ENCODE measurements around the gene EBI3.
"Not testable (repeated sequence)": the region's sequence is repeated elsewhere in the genome, so short reads cannot be mapped to it uniquely, and the experiment has no call there.

EBI3 gene

DNA sequence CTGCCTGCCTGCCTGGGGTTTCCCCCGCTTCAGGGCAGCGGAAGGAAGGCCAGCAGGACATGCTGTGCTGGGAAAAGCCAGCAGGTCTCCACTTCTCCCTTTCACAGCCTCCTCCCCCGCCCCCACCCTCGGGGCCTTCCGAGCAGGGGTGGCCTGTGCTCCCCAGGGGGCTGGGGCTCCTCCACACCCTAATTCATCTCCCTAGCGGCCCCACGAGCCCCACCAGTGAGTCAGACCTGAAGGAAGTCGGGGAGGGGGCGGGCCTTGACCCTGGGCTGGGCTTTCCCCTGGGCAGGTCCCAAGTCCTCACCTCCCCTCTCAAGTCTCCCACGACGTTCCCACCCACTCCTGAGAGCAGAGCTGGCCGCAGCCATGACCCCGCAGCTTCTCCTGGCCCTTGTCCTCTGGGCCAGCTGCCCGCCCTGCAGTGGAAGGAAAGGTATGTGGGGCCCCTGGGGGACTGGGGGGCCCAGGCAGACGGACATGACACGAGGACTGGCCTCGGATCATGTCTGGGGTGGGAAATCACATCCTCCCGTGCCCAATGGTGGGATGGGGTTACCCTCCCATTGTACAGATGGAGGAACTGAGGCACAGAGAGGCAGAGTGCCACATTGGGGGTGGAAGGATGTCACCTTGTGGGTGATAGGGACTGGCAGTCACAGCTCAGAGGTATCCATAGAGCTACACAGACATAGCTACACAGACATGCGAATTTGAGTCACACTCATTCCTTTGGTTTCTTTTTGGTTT, at the start of gene EBI3:
EBI3 (plus strand) TSS at position 345 of the 753 bp plus-strand sequence; CDS start at position 373, 28 bp downstream.
- ATAC-seq (peak; percentile 93), DNase-seq (ENCODE audit: low spot score in 2 of 2) (peak; percentile 47 to 89)
- Mint-ChIP-seq H3K4me3 (no peak within 1 kb of the TSS), H3K27ac (no peak within 1 kb of the TSS), H3K4me1 (peaks cover 7% of the 10 kb centered on the region), H3K36me3 (peaks cover 8% of the 10 kb centered on the region), H3K9me3 (no peaks in the 10 kb centered on the region)

GRCh38 chr19:4181053-4181508, 48.2 kb upstream of the EBI3 start:
- DNase-seq (ENCODE audit: low spot score in 2 of 2): no peak
- peaks cover 56% of the 10 kb centered on the region for H3K36me3 Mint-ChIP-seq
- no peak for ATAC-seq
- peak overlapping the region; percentile 98 for H3K27ac Mint-ChIP-seq
- peaks cover 44% of the 10 kb centered on the region for H3K4me1 Mint-ChIP-seq
- no peaks in the 10 kb centered on the region for H3K9me3 Mint-ChIP-seq
- peak overlapping the region; percentile 98 for H3K4me3 Mint-ChIP-seq

GRCh38 chr19:4182084-4182810, 47.1 kb upstream of the EBI3 start, which contains the start of the genes ANKRD24 and SIRT6:
TSS of gene ANKRD24 (plus strand) at chr19:4182689. CDS start at chr19:4186426, 3,737 bp downstream.
TSS of gene SIRT6 (minus strand) at chr19:4182563. CDS start at chr19:4182539, 24 bp downstream.
- H3K4me3 Mint-ChIP-seq: peak within 1 kb of the TSS; percentile 98
- H3K27ac Mint-ChIP-seq: peak within 1 kb of the TSS; percentile 98
- ATAC-seq (peak; percentile 90), DNase-seq (ENCODE audit: low spot score in 2 of 2) (peak; percentile 90 to 97)
- peaks cover 52% of the 10 kb centered on the region for H3K4me1 Mint-ChIP-seq
- no peaks in the 10 kb centered on the region for H3K9me3 Mint-ChIP-seq
- peaks cover 48% of the 10 kb centered on the region for H3K36me3 Mint-ChIP-seq

DNA sequence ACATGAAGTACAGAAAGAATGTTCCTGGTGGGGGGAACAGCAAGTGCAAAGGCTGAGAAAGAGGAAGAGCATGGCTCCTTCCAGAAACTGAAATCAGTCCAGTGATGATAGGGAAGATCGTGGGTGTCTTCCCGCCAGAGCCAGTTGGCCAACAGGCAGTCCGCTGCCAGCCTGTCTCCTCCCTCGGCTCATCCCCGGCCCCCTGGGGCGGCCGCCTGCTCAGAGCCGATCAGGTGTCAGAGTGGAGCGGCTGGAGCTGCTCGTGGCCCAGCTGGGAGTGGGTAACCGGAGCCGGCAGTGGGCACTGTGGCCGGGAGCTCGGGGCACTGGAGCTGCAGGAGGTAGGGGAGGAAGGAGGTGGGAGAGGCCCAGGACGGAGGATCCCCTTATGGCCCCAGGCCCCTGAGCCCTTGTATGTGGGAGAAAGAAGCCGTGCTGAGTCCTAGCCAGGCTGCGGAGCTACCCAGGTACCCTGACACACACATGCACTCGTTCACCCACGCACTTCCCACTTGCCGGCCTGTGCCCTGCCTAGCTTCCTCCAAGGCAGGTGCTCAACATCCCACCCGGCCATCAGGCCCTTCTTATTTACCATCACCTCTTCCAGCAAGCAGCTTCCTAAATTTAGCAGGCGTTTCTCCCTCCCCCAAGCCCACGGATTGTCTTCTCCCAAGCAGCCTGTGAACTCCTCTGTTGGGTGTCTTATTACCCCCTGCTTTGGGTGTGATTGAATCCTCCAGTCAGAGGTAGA, 45.2 kb upstream of the EBI3 start:
- Mint-ChIP-seq H3K27ac (no peak overlapping the region), H3K4me3 (peak overlapping the region; percentile 98), H3K4me1 (peaks cover 50% of the 10 kb centered on the region), H3K9me3 (no peaks in the 10 kb centered on the region), H3K36me3 (peaks cover 30% of the 10 kb centered on the region)
- DNase-seq (ENCODE audit: low spot score in 2 of 2) (no peak), ATAC-seq (no peak)

DNA sequence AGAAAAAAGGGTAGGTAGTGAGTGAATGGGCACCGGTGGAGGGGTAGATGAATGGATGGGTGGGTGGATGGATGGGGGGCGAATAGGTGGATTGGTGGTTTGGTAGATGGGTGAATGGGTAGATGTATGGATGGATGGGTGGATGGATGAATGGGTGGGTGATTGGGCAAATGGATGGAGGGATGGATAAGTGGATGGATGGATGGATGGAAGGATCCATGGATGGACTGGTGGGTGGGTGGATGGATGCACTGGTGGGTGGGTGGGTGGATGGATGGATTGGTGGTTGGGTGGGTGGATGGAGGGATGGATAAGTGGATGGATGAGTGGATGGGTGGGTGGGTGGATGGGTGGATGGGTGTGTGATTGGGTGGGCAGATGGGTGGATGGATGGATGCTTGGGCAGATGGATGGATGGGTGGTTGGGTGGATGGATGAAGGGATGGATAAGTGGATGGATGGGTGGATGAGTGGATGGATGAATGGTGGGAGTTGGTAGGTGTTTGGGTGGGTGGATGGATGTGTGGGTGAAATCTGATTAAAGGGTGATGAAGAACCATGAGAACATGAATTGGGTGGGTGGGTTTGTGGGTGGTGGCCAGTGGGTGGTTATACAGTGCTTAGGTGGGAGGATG, 44.5 kb upstream of the EBI3 start:
- Mint-ChIP-seq H3K27ac (no peak overlapping the region), H3K4me1 (peaks cover 43% of the 10 kb centered on the region), H3K9me3 (no peaks in the 10 kb centered on the region), H3K4me3 (peak overlapping the region; percentile 98), H3K36me3 (peaks cover 23% of the 10 kb centered on the region)
- DNase-seq (ENCODE audit: low spot score in 2 of 2) (no peak), ATAC-seq (no peak)

DNA sequence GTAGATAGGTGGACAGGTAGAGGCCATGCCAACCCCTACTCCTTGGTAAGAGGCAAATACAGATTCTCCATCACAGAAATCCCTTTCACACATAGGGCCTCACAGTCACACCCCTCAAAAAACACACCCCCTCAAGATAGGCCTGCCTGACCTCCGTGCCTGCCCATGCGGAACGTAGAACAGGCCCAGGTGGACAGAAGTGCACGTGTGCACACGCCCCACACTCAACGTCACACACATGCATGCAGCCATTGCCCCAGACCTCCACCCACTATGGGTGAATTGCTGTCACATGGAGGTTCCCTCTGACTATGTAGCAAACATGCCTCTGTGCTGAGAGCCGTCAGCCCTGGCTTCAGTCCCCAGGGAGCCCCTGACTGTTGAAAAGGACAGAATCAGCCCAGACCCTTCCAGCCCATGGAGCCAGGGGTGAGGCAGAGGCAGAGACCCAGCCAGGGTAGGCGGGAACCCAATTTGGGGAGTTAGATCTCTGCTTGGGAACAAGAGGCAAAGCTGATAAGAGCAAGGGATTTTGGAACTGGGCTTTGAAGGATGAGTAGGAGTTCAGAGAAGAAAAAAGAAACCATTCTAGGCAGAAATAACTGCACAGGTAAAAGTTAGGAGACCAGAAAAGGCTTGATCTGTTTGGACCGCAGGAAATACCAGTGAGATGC, 43.8 kb upstream of the EBI3 start:
- H3K27ac Mint-ChIP-seq: peak overlapping the region; percentile 40
- peaks cover 36% of the 10 kb centered on the region for H3K4me1 Mint-ChIP-seq
- H3K36me3 Mint-ChIP-seq: peaks cover 16% of the 10 kb centered on the region
- H3K9me3 Mint-ChIP-seq: no peaks in the 10 kb centered on the region
- ATAC-seq (no peak), DNase-seq (ENCODE audit: low spot score in 2 of 2) (no peak)
- H3K4me3 Mint-ChIP-seq: no peak overlapping the region

DNA sequence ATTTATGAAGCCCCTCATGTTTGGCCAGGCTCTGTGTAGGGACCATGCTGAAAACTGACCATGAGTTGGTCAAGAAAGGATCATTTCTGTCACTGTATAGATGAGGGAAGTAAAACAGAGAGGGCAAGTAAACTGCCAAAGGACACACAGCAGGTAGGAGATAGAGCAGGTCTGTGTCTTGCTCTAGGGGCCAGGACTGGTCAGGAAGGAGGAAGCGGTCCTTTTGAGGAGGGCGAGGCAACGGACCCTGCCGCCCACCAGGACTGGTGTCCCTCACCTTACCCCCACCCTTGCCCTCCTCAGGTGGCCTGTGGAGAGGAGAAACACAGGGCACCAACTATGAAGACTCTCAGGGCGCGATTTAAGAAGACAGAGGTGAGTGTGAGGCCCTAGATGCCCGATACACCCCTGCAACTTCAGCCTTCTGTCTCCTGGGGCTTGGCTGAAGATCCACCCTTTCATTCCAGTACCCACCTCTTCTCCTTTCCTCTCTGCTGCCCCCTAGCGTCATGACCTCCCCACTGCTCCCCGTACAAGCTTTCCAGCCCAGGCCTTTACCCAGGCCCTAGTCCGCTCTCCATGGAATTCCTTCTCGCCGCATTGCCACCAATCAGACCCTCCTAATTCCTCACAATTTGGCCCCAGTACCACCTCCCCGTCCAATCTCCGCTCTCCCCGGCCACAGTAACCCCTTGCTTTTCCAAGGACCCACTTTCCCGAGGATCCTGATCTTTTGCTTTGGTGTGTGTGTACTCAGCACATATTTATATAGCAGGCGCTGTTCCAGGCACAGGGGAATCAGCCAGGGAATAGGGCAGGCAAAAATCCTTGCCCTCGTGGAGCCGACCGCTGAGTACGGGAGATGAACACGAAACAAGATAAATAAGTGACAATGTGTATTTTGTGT, 43.0 kb upstream of the EBI3 start:
- peaks cover 11% of the 10 kb centered on the region for H3K36me3 Mint-ChIP-seq
- H3K4me3 Mint-ChIP-seq: no peak overlapping the region
- peak; percentile 83 to 93 for DNase-seq (ENCODE audit: low spot score in 2 of 2)
- no peaks in the 10 kb centered on the region for H3K9me3 Mint-ChIP-seq
- ATAC-seq: peak; percentile 72
- H3K27ac Mint-ChIP-seq: peak overlapping the region; percentile 40
- H3K4me1 Mint-ChIP-seq: peaks cover 30% of the 10 kb centered on the region

DNA sequence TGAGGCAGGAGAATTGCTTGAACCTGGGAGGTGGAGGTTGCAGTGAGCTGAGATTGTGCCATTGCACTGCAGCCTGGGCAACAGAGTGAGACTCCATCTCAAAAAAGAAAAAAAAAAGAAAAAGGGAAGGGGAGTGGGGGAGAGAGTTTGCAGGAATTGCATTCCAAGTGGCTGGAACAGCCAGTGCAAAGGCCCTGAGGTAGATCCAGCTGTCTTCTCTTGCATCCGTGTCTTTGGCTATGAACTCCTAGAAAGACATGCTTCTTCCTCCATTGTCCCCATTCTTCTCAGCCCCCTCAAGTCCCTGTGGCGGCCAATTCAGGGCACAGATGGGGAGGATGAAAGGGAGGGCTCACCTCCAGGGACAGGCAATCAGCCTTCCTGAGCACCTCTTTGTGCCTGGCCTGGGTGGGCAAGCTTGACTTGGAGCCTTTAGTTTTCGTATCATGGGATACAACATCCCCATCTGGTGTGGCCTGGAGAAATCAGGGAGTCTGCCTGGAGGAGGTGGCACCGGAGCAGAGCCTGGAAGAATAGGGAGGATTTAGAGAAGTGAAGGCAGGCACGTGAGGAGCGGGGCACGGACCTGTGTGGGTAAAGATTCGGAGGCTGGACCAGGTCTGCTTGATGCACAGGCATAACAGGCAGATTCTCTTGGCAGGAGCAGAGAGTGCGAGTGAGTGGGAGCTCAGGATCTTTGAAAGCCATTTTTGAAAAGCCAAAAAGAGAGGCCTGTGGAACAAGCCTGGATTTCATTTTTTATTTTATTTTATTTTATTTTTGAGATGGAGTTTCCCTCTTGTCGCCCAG, 41.8 kb upstream of the EBI3 start:
- no peaks in the 10 kb centered on the region for H3K9me3 Mint-ChIP-seq
- H3K4me1 Mint-ChIP-seq: peaks cover 22% of the 10 kb centered on the region
- ATAC-seq (no peak), DNase-seq (ENCODE audit: low spot score in 2 of 2) (no peak)
- H3K36me3 Mint-ChIP-seq: peaks cover 2% of the 10 kb centered on the region
- no peak overlapping the region for H3K27ac Mint-ChIP-seq
- H3K4me3 Mint-ChIP-seq: no peak overlapping the region

DNA sequence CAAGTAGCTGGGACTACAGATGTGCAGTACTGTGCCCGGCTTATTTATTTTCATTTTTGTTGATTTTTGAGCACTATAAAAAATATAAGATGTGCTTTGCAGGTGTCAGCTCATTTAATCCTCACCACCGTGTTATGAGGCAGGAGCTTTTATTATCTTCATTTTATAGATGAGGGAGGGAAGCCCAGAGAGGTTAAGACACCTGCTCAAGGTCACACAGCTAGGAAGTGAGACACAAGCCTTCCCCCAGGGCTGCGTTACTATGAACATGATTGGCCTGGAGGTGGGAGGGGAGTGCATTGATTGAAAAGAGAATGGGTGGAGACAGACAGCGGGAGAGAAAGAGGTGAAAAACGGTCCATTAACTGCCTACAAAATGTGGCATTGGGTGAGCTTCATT, 39.7 kb upstream of the EBI3 start:
- Mint-ChIP-seq H3K27ac (no peak overlapping the region), H3K36me3 (no peaks in the 10 kb centered on the region), H3K4me3 (no peak overlapping the region), H3K9me3 (no peaks in the 10 kb centered on the region), H3K4me1 (peaks cover 14% of the 10 kb centered on the region)
- DNase-seq (ENCODE audit: low spot score in 2 of 2) (no peak), ATAC-seq (no peak)

DNA sequence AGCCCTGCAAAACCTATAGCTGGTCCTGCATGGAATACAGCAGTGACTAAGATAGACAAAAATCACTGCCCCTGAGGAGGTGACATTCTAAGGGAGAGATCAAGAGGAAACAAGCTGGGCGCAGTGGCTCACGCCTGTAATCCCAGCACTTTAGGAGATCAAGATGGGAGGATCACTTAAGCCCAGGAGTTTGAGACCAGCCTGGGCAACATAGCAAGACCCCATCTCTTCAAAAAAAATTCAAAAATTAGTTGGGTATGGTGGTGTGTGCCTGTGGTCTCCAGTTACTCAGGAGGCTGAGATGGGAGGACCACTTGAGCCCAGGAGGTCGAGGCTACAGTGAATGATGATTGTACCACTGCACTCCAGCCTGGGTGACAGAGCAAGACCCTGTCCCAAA, 36.8 kb upstream of the EBI3 start:
- not testable (repeated sequence) for ATAC-seq; H3K9me3 Mint-ChIP-seq; H3K4me1 Mint-ChIP-seq; H3K4me3 Mint-ChIP-seq; DNase-seq (ENCODE audit: low spot score in 2 of 2); H3K27ac Mint-ChIP-seq; H3K36me3 Mint-ChIP-seq

- DNase-seq (ENCODE audit: low spot score in 2 of 2) (no peak), ATAC-seq (no peak)
- Mint-ChIP-seq H3K4me1 (peaks cover 12% of the 10 kb centered on the region), H3K36me3 (no peaks in the 10 kb centered on the region), H3K27ac (no peak overlapping the region), H3K9me3 (peaks cover 6% of the 10 kb centered on the region), H3K4me3 (no peak overlapping the region)
These were observed 35.0 kb upstream of the EBI3 start for GRCh38 chr19:4194353-4194752.

GRCh38 chr19:4196009-4196408, 33.3 kb upstream of the EBI3 start:
- Mint-ChIP-seq H3K27ac (no peak overlapping the region), H3K36me3 (no peaks in the 10 kb centered on the region), H3K4me1 (peaks cover 12% of the 10 kb centered on the region), H3K9me3 (peaks cover 6% of the 10 kb centered on the region), H3K4me3 (no peak overlapping the region)
- DNase-seq (ENCODE audit: low spot score in 2 of 2) (no peak), ATAC-seq (no peak)

DNA sequence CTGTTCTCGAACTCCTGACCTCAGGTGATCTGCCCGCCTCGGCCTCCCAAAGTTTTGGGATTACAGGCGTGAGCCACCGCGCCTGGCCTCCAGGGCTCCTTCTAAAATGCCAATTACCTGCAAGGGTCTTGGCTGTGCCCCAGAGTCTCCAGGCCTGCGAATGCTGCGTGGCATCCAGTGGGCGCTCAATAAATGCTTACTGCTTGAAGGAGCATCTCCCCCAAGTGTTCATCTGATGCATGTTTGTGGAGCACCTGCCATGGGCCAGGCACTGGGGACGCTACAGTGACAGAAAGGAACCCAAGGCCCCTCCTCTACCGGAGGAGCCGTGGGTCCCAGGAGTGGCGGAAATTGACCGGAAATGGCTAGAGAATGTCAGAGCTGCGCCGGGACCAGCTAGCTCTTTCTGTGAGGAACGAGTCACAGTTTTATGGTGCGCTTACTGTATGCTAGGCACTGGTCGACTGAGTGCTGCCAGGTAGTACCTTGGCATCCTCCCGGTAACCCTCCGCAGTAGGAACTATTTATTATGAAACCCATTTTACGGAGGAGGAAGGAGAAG, 32.7 kb upstream of the EBI3 start:
- Mint-ChIP-seq H3K36me3 (no peaks in the 10 kb centered on the region), H3K4me1 (peaks cover 12% of the 10 kb centered on the region), H3K9me3 (peaks cover 6% of the 10 kb centered on the region), H3K4me3 (peak overlapping the region; percentile 7), H3K27ac (peak overlapping the region; percentile 43)
- no peak for ATAC-seq
- DNase-seq (ENCODE audit: low spot score in 2 of 2): no peak

Measured in stimulated activated effector memory CD8-positive, alpha-beta T cell treated with anti-CD3 and anti-CD28 coated beads, Interleukin-12 subunit alpha, Interleukin-12 subunit beta, amount 100 ng/mL, for 72 hours (primary cell).